Measurements from ENCODE around the gene SV2A.

- TF ChIP-seq TOX (CRISPR knock-in tag; IDR thresholded peaks at IDR 0.05; ENCODE audit: borderline replicate concordance) (no peak), POU6F1 (CRISPR knock-in tag; IDR thresholded peaks at IDR 0.05; ENCODE audit: borderline replicate concordance, low read depth) (no peak), GLIS3 (CRISPR knock-in tag; IDR thresholded peaks at IDR 0.05) (no peak), CSRNP3 (CRISPR knock-in tag; IDR thresholded peaks at IDR 0.05) (no peak), SNAI2 (CRISPR knock-in tag; IDR thresholded peaks at IDR 0.05) (no peak), ZFP30 (CRISPR knock-in tag; IDR thresholded peaks at IDR 0.05) (no peak), CREB5 (CRISPR knock-in tag; IDR thresholded peaks at IDR 0.05; ENCODE audit: low read depth) (no peak), RARB (CRISPR knock-in tag; IDR thresholded peaks at IDR 0.05) (no peak), ZNF565 (CRISPR knock-in tag; conservative IDR thresholded peaks at IDR 0.05; ENCODE audit: low read depth) (no peak), PPARA (CRISPR knock-in tag; IDR thresholded peaks at IDR 0.05; ENCODE audit: borderline replicate concordance) (no peak), ARNTL (CRISPR knock-in tag; IDR thresholded peaks at IDR 0.05; ENCODE audit: borderline replicate concordance, low read depth) (no peak)
- TF ChIP-seq, protein P1, sequence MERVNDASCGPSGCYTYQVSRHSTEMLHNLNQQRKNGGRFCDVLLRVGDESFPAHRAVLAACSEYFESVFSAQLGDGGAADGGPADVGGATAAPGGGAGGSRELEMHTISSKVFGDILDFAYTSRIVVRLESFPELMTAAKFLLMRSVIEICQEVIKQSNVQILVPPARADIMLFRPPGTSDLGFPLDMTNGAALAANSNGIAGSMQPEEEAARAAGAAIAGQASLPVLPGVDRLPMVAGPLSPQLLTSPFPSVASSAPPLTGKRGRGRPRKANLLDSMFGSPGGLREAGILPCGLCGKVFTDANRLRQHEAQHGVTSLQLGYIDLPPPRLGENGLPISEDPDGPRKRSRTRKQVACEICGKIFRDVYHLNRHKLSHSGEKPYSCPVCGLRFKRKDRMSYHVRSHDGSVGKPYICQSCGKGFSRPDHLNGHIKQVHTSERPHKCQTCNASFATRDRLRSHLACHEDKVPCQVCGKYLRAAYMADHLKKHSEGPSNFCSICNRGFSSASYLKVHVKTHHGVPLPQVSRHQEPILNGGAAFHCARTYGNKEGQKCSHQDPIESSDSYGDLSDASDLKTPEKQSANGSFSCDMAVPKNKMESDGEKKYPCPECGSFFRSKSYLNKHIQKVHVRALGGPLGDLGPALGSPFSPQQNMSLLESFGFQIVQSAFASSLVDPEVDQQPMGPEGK (CRISPR knock-in tag; IDR thresholded peaks at IDR 0.05; ENCODE audit: borderline replicate concordance): no peak
Observed at GRCh38 chr1:149949911-149950310, 32.3 kb upstream of the SV2A start.
